Measurements from ENCODE around the gene TMEM8B. TPM values are rescaled to one million over a fixed set of nuclear protein-coding genes. Genes with fewer than 3 reads are reported as not detected.
"Not testable (repeated sequence)": the region's sequence is repeated elsewhere in the genome, so short reads cannot be mapped to it uniquely, and the experiment has no call there.

The TMEM8B gene
- total RNA-seq, 1 experiment from 2014 or later: 2.4 TPM

- TF ChIP-seq EZH2phosphoT487 (IDR thresholded peaks at IDR 0.05; ENCODE audit: borderline replicate concordance, low read length) (no peak), CTCF (conservative IDR thresholded peaks at IDR 0.05; ENCODE audit: low read depth, low read length) (no peak), EZH2 (IDR thresholded peaks at IDR 0.05; ENCODE audit: low read length, unreplicated experiment) (no peak)
- intact Hi-C loops (cut with micrococcal nuclease): no loop called here
- Histone ChIP-seq H3K4me1 (ENCODE audit: insufficient read depth, low read length) (peaks cover 49% of the 10 kb centered on the region), H3K4me2 (ENCODE audit: low read length) (no peak overlapping the region), H3K9ac (ENCODE audit: low read length) (no peak overlapping the region), H3K27ac (ENCODE audit: low read length) (no peak overlapping the region), H3F3A (ENCODE audit: low read length, unreplicated experiment) (peaks cover 11% of the 10 kb centered on the region), H4K20me1 (ENCODE audit: low read length) (no peaks in the 10 kb centered on the region), H3K4me3 (ENCODE audit: low read length) (no peak overlapping the region), H3K36me3 (ENCODE audit: low read depth, low read length) (no peaks in the 10 kb centered on the region), H2AFZ (ENCODE audit: low read length) (no peak overlapping the region), H3K9me3 (ENCODE audit: low read length) (no peaks in the 10 kb centered on the region), H3K9me2 (replicated peaks; ENCODE audit: low read length) (no peaks in the 10 kb centered on the region), H3K79me2 (ENCODE audit: low read length) (peaks cover 7% of the 10 kb centered on the region), H3K27me3 (ENCODE audit: low read length) (no peaks in the 10 kb centered on the region)
- no peak for DNase-seq
- no TSS peak for BruUV-seq (replicated peaks)
- ChIA-PET POLR2A (ENCODE audit: unreplicated experiment) (no interaction called here), CTCF (interaction anchor here (0.6 kb wide), 1 partner anchor 29 kb away, joined by 3 read pairs; no protein-coding TSS in a partner anchor)
- ATAC-seq: no peak
These were observed 82.7 kb downstream of the TMEM8B start for GRCh38 chr9:35911690-35912089.

GRCh38 chr9:35912791-35913400, 83.9 kb downstream of the TMEM8B start:
- Histone ChIP-seq H3K9me3 (ENCODE audit: low read length) (no peaks in the 10 kb centered on the region), H3K4me1 (ENCODE audit: insufficient read depth, low read length) (peaks cover 37% of the 10 kb centered on the region), H3K9me2 (replicated peaks; ENCODE audit: low read length) (no peaks in the 10 kb centered on the region), H4K20me1 (ENCODE audit: low read length) (no peaks in the 10 kb centered on the region), H3K27ac (ENCODE audit: low read length) (no peak overlapping the region), H3K4me3 (ENCODE audit: low read length) (no peak overlapping the region), H2AFZ (ENCODE audit: low read length) (no peak overlapping the region), H3K27me3 (ENCODE audit: low read length) (no peaks in the 10 kb centered on the region), H3K36me3 (ENCODE audit: low read depth, low read length) (no peaks in the 10 kb centered on the region), H3K9ac (ENCODE audit: low read length) (no peak overlapping the region), H3F3A (ENCODE audit: low read length, unreplicated experiment) (peaks cover 11% of the 10 kb centered on the region), H3K4me2 (ENCODE audit: low read length) (no peak overlapping the region), H3K79me2 (ENCODE audit: low read length) (no peaks in the 10 kb centered on the region)
- no peak for ATAC-seq
- ChIA-PET CTCF (no interaction called here), POLR2A (ENCODE audit: unreplicated experiment) (no interaction called here)
- no TSS peak for BruUV-seq (replicated peaks)
- DNase-seq: no peak
- intact Hi-C loops (cut with micrococcal nuclease): no loop called here
- no peak for TF ChIP-seq EZH2 (IDR thresholded peaks at IDR 0.05; ENCODE audit: low read length, unreplicated experiment)
- TF ChIP-seq EZH2phosphoT487 (IDR thresholded peaks at IDR 0.05; ENCODE audit: borderline replicate concordance, low read length): no peak
- no peak for TF ChIP-seq CTCF (conservative IDR thresholded peaks at IDR 0.05; ENCODE audit: low read depth, low read length)

- H3K27ac ChIP-seq (ENCODE audit: low read length); H3K9me2 ChIP-seq (replicated peaks; ENCODE audit: low read length); H3K27me3 ChIP-seq (ENCODE audit: low read length); H2AFZ ChIP-seq (ENCODE audit: low read length); H4K20me1 ChIP-seq (ENCODE audit: low read length); H3K9ac ChIP-seq (ENCODE audit: low read length); H3K79me2 ChIP-seq (ENCODE audit: low read length); POLR2A ChIA-PET (ENCODE audit: unreplicated experiment); BruUV-seq (replicated peaks); H3F3A ChIP-seq (ENCODE audit: low read length, unreplicated experiment); CTCF ChIA-PET; H3K9me3 ChIP-seq (ENCODE audit: low read length); DNase-seq; H3K4me2 ChIP-seq (ENCODE audit: low read length); H3K36me3 ChIP-seq (ENCODE audit: low read depth, low read length); ATAC-seq; intact Hi-C loops (cut with micrococcal nuclease); H3K4me3 ChIP-seq (ENCODE audit: low read length): not testable (repeated sequence)
- H3K4me1 ChIP-seq (ENCODE audit: insufficient read depth, low read length): peaks cover 31% of the 10 kb centered on the region
These were observed 84.4 kb downstream of the TMEM8B start for GRCh38 chr9:35913429-35913828.

All from PC-3 (cell line).